HepG2 (cell line): ENCODE results near the gene FMNL2. TPM values are rescaled to one million over a fixed set of nuclear protein-coding genes. Genes with fewer than 3 reads are reported as not detected.

ENCODE experiments used
- ATAC-seq: fragments of 200-7000 bp; cut with Tn5 transposase; 3 replicates; pipeline ENCODE4 v1.9.1; 2020; ENCODE audit warnings: mild to moderate bottlenecking, moderate library complexity
- BruUV-seq: library from RNA; stranded (reverse); fragments of 400-500 nt; replicated peaks from 2 replicates; lab custom pipeline; 2021; lab: Mats Ljungman, UMichigan
- CTCF ChIA-PET: fragments of 300-600 bp; formaldehyde crosslinking; extraction: SDS; loops from one replicate; lab custom pipeline; 2021; ENCODE audit warnings: low total read pairs, inconsistent platforms, low intra/inter-chr PET ratio; lab: Yijun Ruan, JAX
- POLR2A ChIA-PET: fragments of 350-600 bp; sonication (Branson Sonifier 250); formaldehyde crosslinking; loops from one replicate; lab custom pipeline; 2020; ENCODE audit warnings: antibody characterized with exemption, inconsistent platforms; lab: Yijun Ruan, JAX
- DNase-seq: peaks from one replicate; pipeline ENCODE4 v3.0.0-alpha.2; 2015; ENCODE audit warnings: low spot score
- FAIRE-seq: peaks from 3 replicates; lab custom pipeline; 2011; peaks lifted over from hg19 to GRCh38; lab: Jason Lieb, UNC
- H2AFZ ChIP-seq: one replicate; pipeline ENCODE4 v1.6.1; 2011; ENCODE audit warnings: low read length, inconsistent platforms
- H3K27ac ChIP-seq: fragments of 300-600 bp; 3 replicates; pipeline ENCODE4 v1.8.0; 2011; ENCODE audit warnings: mixed run types, mild to moderate bottlenecking, mixed read lengths, low read length, inconsistent platforms; ENCODE audit not compliant: insufficient read depth; ENCODE audit errors: extremely low read length
- H3K27me3 ChIP-seq, 2 experiments: fragments of 200-600 bp in 1 of 2; 2 replicates in 1 of 2; 3 replicates in 1 of 2; pipeline versions ENCODE4 v1.6.0 to v1.8.0; 2011; ENCODE audit warnings: low read length in 2 of 2, mild to moderate bottlenecking in 2 of 2, moderate library complexity in 2 of 2, inconsistent platforms in 1 of 2; ENCODE audit not compliant: insufficient read depth in 2 of 2, control insufficient read depth in 1 of 2
- H3K36me3 ChIP-seq, 2 experiments: fragments of 200-600 bp in 1 of 2; replicated peaks in 1 of 2; 2 replicates in 1 of 2; 3 replicates in 1 of 2; pipeline versions ENCODE4 v1.5.1 to v1.8.0; 2011; ENCODE audit warnings: low read length in 2 of 2, inconsistent platforms in 1 of 2; ENCODE audit not compliant: insufficient read depth in 2 of 2, control insufficient read depth in 1 of 2
- H3K4me1 ChIP-seq: 2 replicates; pipeline ENCODE4 v1.5.1; 2012; ENCODE audit warnings: low read length, inconsistent platforms; ENCODE audit not compliant: insufficient read depth
- H3K4me2 ChIP-seq: 2 replicates; pipeline ENCODE4 v1.6.0; 2011; ENCODE audit warnings: low read depth, low read length, inconsistent platforms
- H3K4me3 ChIP-seq, 3 experiments: fragments of 200-600 bp in 1 of 3; sonication (generic), shearing (Covaris generic) in 1 of 3; replicated peaks in 1 of 3; 2 replicates each; pipeline ENCODE4 v1.5.1; 2011 to 2016; ENCODE audit warnings: low read length in 3 of 3, inconsistent platforms in 2 of 3, low read depth in 2 of 3, mild to moderate bottlenecking in 2 of 3, control low read depth in 1 of 3, mixed read lengths in 1 of 3; ENCODE audit not compliant: insufficient read depth in 1 of 3
- H3K79me2 ChIP-seq: one replicate; pipeline ENCODE4 v1.6.1; 2011; ENCODE audit warnings: low read length, inconsistent platforms; ENCODE audit not compliant: insufficient read depth
- H3K9ac ChIP-seq: 2 replicates; pipeline ENCODE4 v1.6.0; 2011; ENCODE audit warnings: mild to moderate bottlenecking, low read depth, low read length, inconsistent platforms; ENCODE audit not compliant: insufficient read depth
- H3K9me3 ChIP-seq: 2 replicates; pipeline ENCODE4 v1.5.1; 2012; ENCODE audit warnings: mild to moderate bottlenecking, low read length
- H4K20me1 ChIP-seq: 2 replicates; pipeline ENCODE4 v1.6.0; 2011; ENCODE audit warnings: inconsistent platforms, mild to moderate bottlenecking, low read length, moderate library complexity; ENCODE audit not compliant: insufficient read depth
- ATM ChIP-seq: fragments of 450-650 bp; IDR thresholded peaks from 2 replicates; pipeline ENCODE4 v1.7.1; 2017; ENCODE audit warnings: mild to moderate bottlenecking, borderline replicate concordance
- PRDM15 ChIP-seq: sonication (generic); formaldehyde crosslinking; IDR thresholded peaks from 2 replicates; pipeline ENCODE4 v1.4.0; 2020; ENCODE audit warnings: missing genetic modification reagents
- STAT5B ChIP-seq: sonication (generic); formaldehyde crosslinking; IDR thresholded peaks from 2 replicates; pipeline ENCODE4 v1.4.0; 2020; ENCODE audit warnings: missing genetic modification reagents
- TBL1XR1 ChIP-seq: fragments of 150-350 bp; IDR thresholded peaks from 2 replicates; pipeline ENCODE4 v1.6.1; 2014; ENCODE audit warnings: borderline replicate concordance, low read length; ENCODE audit not compliant: partially characterized antibody
- ZNF746 ChIP-seq: sonication (generic); formaldehyde crosslinking; IDR thresholded peaks from 2 replicates; pipeline ENCODE4 v1.8.0; 2022; ENCODE audit warnings: mild to moderate bottlenecking, missing genetic modification reagents
- ZSCAN9 ChIP-seq: IDR thresholded peaks from 2 replicates; pipeline ENCODE4 v1.6.1; 2016; ENCODE audit warnings: borderline replicate concordance
- WGBS: methylation state at CpG from one replicate; pipeline ENCODE4 v1.1.6; 2017; ENCODE audit warnings: low lambda C conversion rate; 5-methylcytosine and 5-hydroxymethylcytosine counted together
- in situ Hi-C: cut with HindIII; loops from 2 replicates; pipeline ENCODE4 v1.10.0; 2017; ENCODE audit warnings: low pct_unique_long_range_greater_than_20kb; ENCODE audit not compliant: extremely low pct_ligation_motif_present
- intact Hi-C: fragments of 100-400 bp; cut with micrococcal nuclease; formaldehyde crosslinking; loops from one replicate; pipeline ENCODE4 v1.10.0; 2022; ENCODE audit not compliant: unreplicated experiment
- polyA plus RNA-seq, 8 experiments: library from polyadenylated mRNA; depleted of rRNA in 3 of 8; stranded (reverse) in 7 of 8; unstranded in 1 of 8; fragments of >200 nt; fragmentation: Illumina TruSeq in 4 of 8; extraction: Trizol in 4 of 8; gene quantifications; 2 replicates each; pipeline versions ENCODE4 v1.2.1 to v1.2.3, GENCODE V29; 2011 to 2016; ENCODE audit warnings: low read depth in 4 of 8, missing spikeins in 1 of 8, mixed read lengths in 1 of 8; ENCODE audit not compliant: insufficient read depth in 1 of 8
- total RNA-seq, 5 experiments: library from RNA; depleted of rRNA; stranded (reverse); fragments of >200 nt; fragmentation: Illumina TruSeq; extraction: Trizol; gene quantifications; 2 replicates each; pipeline ENCODE4 v1.2.3, GENCODE V29; 2016; ENCODE audit warnings: low read depth in 1 of 5

The FMNL2 gene
- total and polyA plus RNA-seq, 2 of the 13 experiments (the other 11 are each of a cell fraction or from before 2014, with no cell fraction given) = 66.5 to 67.7 TPM

- intact Hi-C loops (no loop called here), in situ Hi-C loops (no loop called here)
- Histone ChIP-seq H3K36me3 (peaks cover 0 to 2% of the 10 kb centered on the region in 2 experiments; a peak in 2 of 5 replicates), H3K9ac (no peak overlapping the region), H4K20me1 (peaks cover 55% of the 10 kb centered on the region; the same call in 1 of the 2 replicates), H3K27me3 (no peaks in the 10 kb centered on the region), H3K4me1 (peaks cover 72% of the 10 kb centered on the region), H3K4me2 (no peak overlapping the region), H3K9me3 (no peaks in the 10 kb centered on the region), H3K4me3 (no peak overlapping the region), H3K79me2 (peaks cover 97% of the 10 kb centered on the region), H3K27ac (no peak overlapping the region)
- POLR2A ChIA-PET = no interaction called here
- ATAC-seq (no peak), DNase-seq (no peak), FAIRE-seq (no peak)
- CTCF ChIA-PET = no interaction called here
- BruUV-seq = no TSS peak
- WGBS = 94% methylated on average over 5 of the region's 5 CpGs
- TF ChIP-seq ATM = no peak
- TF ChIP-seq STAT5B (CRISPR knock-in tag) = no peak
- no peak for TF ChIP-seq ZNF746 (CRISPR knock-in tag)
- no peak for TF ChIP-seq ZSCAN9 (CRISPR knock-in tag)
- TF ChIP-seq TBL1XR1 = no peak
- no peak for TF ChIP-seq PRDM15 (CRISPR knock-in tag)
- TF ChIP-seq, all 625 proteins: peak for 0
- H2AFZ ChIP-seq = no peak overlapping the region
These were observed 35.8 kb downstream of the FMNL2 start for GRCh38 chr2:152370783-152371182.
